H1 (cell line): Measurements from ENCODE around the gene ODF2L. TPM values are rescaled to one million over a fixed set of nuclear protein-coding genes. Genes with fewer than 3 reads are reported as not detected.

Experiments
- CTCF ChIA-PET: fragments of 300-600 bp; sonication (Branson Sonifier 250); formaldehyde crosslinking; loops from one replicate; lab custom pipeline; 2021; ENCODE audit not compliant: partially characterized antibody; lab: Charles Lee
- POLR2A ChIA-PET: fragments of 300-600 bp; sonication (Branson Sonifier 250); formaldehyde crosslinking; loops from one replicate; lab custom pipeline; 2021; ENCODE audit warnings: inconsistent platforms; ENCODE audit not compliant: partially characterized antibody; lab: Charles Lee
- DNase-seq, 2 experiments: peaks; one replicate each; pipeline versions ENCODE4 v3.0.0 to v3.0.0-alpha.2; 2010 to 2022; ENCODE audit warnings: low spot score in 2 of 2, low read depth in 1 of 2, mixed read lengths in 1 of 2
- FAIRE-seq: peaks from 2 replicates; lab custom pipeline; 2011; peaks lifted over from hg19 to GRCh38; lab: Jason Lieb, UNC
- H2AFZ ChIP-seq: 2 replicates; pipeline ENCODE4 v1.8.1; 2012; ENCODE audit warnings: low read length, inconsistent platforms
- H2AK5ac ChIP-seq: 2 replicates; pipeline ENCODE4 v1.6.1; 2013; ENCODE audit warnings: low read depth, low read length
- H2BK120ac ChIP-seq: replicated peaks from 2 replicates; pipeline ENCODE3; 2013; ENCODE audit warnings: low read depth, low read length, inconsistent platforms
- H2BK12ac ChIP-seq: 2 replicates; pipeline ENCODE4 v1.6.1; 2013; ENCODE audit warnings: low read depth, low read length
- H2BK15ac ChIP-seq: 2 replicates; pipeline ENCODE4 v1.6.1; 2013; ENCODE audit warnings: low read length
- H2BK20ac ChIP-seq: 2 replicates; pipeline ENCODE4 v1.6.1; 2013; ENCODE audit warnings: low read length
- H2BK5ac ChIP-seq: 2 replicates; pipeline ENCODE4 v1.6.1; 2013; ENCODE audit warnings: low read depth, low read length
- H3K14ac ChIP-seq: 2 replicates; pipeline ENCODE4 v1.6.1; 2013; ENCODE audit warnings: inconsistent platforms; ENCODE audit not compliant: insufficient read length
- H3K18ac ChIP-seq: 2 replicates; pipeline ENCODE4 v1.6.1; 2013; ENCODE audit warnings: low read length; ENCODE audit errors: extremely low read depth
- H3K23ac ChIP-seq: 2 replicates; pipeline ENCODE4 v1.6.1; 2013; ENCODE audit warnings: inconsistent platforms; ENCODE audit not compliant: insufficient read length
- H3K23me2 ChIP-seq: 2 replicates; pipeline ENCODE4 v1.6.1; 2013; ENCODE audit warnings: low read depth, low read length
- H3K27ac ChIP-seq: 2 replicates; pipeline ENCODE4 v1.6.1; 2011; ENCODE audit warnings: low read depth, low read length, inconsistent platforms
- H3K27me3 ChIP-seq, 4 experiments: replicated peaks in 1 of 4; 1 replicate in 1 of 4; 2 replicates in 3 of 4; pipeline versions ENCODE4 v1.6.1 to v1.8.1; 2011 to 2013; ENCODE audit warnings: low read length in 3 of 4, mild to moderate bottlenecking in 3 of 4, inconsistent platforms in 2 of 4, mixed read lengths in 2 of 4, moderate library complexity in 1 of 4; ENCODE audit not compliant: control insufficient read depth in 3 of 4, insufficient read depth in 3 of 4; ENCODE audit errors: extremely low read depth in 1 of 4
- H3K36me3 ChIP-seq, 4 experiments: 2 replicates each; pipeline versions ENCODE4 v1.6.1 to v1.8.1; 2011 to 2013; ENCODE audit warnings: mild to moderate bottlenecking in 4 of 4, low read length in 3 of 4, moderate library complexity in 2 of 4, control low read depth in 1 of 4, inconsistent platforms in 1 of 4; ENCODE audit not compliant: insufficient read depth in 4 of 4, control insufficient read depth in 2 of 4
- H3K4ac ChIP-seq: replicated peaks from 2 replicates; pipeline ENCODE3; 2013; ENCODE audit warnings: low read length, low read depth, mixed read lengths, inconsistent platforms; ENCODE audit not compliant: insufficient read length
- H3K4me1 ChIP-seq, 4 experiments: replicated peaks in 1 of 4; 1 replicate in 1 of 4; 2 replicates in 3 of 4; pipeline versions ENCODE4 v1.6.1 to v1.8.1; 2011 to 2013; ENCODE audit warnings: low read length in 3 of 4, inconsistent platforms in 2 of 4, mixed read lengths in 1 of 4; ENCODE audit not compliant: insufficient read depth in 4 of 4, control insufficient read depth in 3 of 4
- H3K4me2 ChIP-seq, 2 experiments: 2 replicates each; pipeline versions ENCODE4 v1.6.1 to v1.8.1; 2011 to 2013; ENCODE audit warnings: low read depth in 2 of 2, low read length in 2 of 2, control low read depth in 1 of 2, inconsistent platforms in 1 of 2, mild to moderate bottlenecking in 1 of 2; ENCODE audit not compliant: insufficient read depth in 1 of 2
- H3K4me3 ChIP-seq, 4 experiments: fragments of 200-600, 300-600 bp in 1 of 4; sonication (generic), shearing (Covaris generic), sonication (Bioruptor Twin) in 1 of 4; 2 replicates each; pipeline versions ENCODE4 v1.5.1 to v1.8.1; 2011 to 2016; ENCODE audit warnings: low read length in 4 of 4, low read depth in 3 of 4, control low read depth in 2 of 4, inconsistent platforms in 2 of 4, mild to moderate bottlenecking in 2 of 4, mixed read lengths in 1 of 4, moderate library complexity in 1 of 4; ENCODE audit not compliant: insufficient read depth in 2 of 4; ENCODE audit errors: extremely low read depth in 1 of 4
- H3K56ac ChIP-seq: replicated peaks from 2 replicates; pipeline ENCODE3; 2013; ENCODE audit warnings: low read depth, mild to moderate bottlenecking, mixed read lengths, low read length, inconsistent platforms; ENCODE audit not compliant: insufficient read length
- H3K79me1 ChIP-seq: 2 replicates; pipeline ENCODE4 v1.6.1; 2013; ENCODE audit warnings: low read depth, low read length, control low read depth
- H3K79me2 ChIP-seq, 2 experiments: 2 replicates each; pipeline versions ENCODE4 v1.6.1 to v1.8.1; 2012 to 2013; ENCODE audit warnings: low read length in 2 of 2, mild to moderate bottlenecking in 2 of 2, inconsistent platforms in 1 of 2; ENCODE audit not compliant: insufficient read depth in 2 of 2, control insufficient read depth in 1 of 2
- H3K9ac ChIP-seq, 4 experiments: replicated peaks in 1 of 4; 1 replicate in 1 of 4; 2 replicates in 3 of 4; pipeline versions ENCODE4 v1.6.1 to v1.8.1; 2011 to 2013; ENCODE audit warnings: low read depth in 3 of 4, low read length in 3 of 4, control low read depth in 2 of 4, mild to moderate bottlenecking in 2 of 4, moderate library complexity in 2 of 4, inconsistent platforms in 1 of 4; ENCODE audit errors: extremely low read depth in 1 of 4
- H3K9me3 ChIP-seq, 2 experiments: 2 replicates each; pipeline versions ENCODE4 v1.6.1 to v1.8.1; 2012 to 2013; ENCODE audit warnings: mild to moderate bottlenecking in 2 of 2, moderate library complexity in 2 of 2, control low read depth in 1 of 2, inconsistent platforms in 1 of 2, low read depth in 1 of 2, low read length in 1 of 2, mixed read lengths in 1 of 2; ENCODE audit not compliant: insufficient read depth in 2 of 2
- H4K20me1 ChIP-seq, 2 experiments: replicated peaks in 1 of 2; 2 replicates each; pipeline versions ENCODE3 to v1.8.1; 2011 to 2013; ENCODE audit warnings: inconsistent platforms in 2 of 2, low read length in 2 of 2, mild to moderate bottlenecking in 1 of 2; ENCODE audit not compliant: insufficient read depth in 2 of 2, control insufficient read depth in 1 of 2
- H4K5ac ChIP-seq: 2 replicates; pipeline ENCODE4 v1.6.1; 2013; ENCODE audit warnings: low read length, low read depth, mixed read lengths, inconsistent platforms; ENCODE audit not compliant: insufficient read length
- H4K8ac ChIP-seq: 2 replicates; pipeline ENCODE4 v1.8.0; 2013; ENCODE audit warnings: mild to moderate bottlenecking, moderate library complexity, low read length, inconsistent platforms; ENCODE audit not compliant: insufficient read depth; ENCODE audit errors: extremely low read depth
- H4K91ac ChIP-seq: replicated peaks from 2 replicates; pipeline ENCODE3; 2013; ENCODE audit warnings: low read length, mixed read lengths, inconsistent platforms; ENCODE audit not compliant: insufficient read length
- CBX8 ChIP-seq: fragments of 300-800, 300-1000 bp; sonication (generic); IDR thresholded peaks from 2 replicates; pipeline ENCODE4 v1.7.1; 2016; ENCODE audit warnings: low read depth, low read length, borderline replicate concordance
- HDAC2 ChIP-seq, 2 experiments: fragments of 300-600 bp in 1 of 2; sonication (generic) in 1 of 2; IDR thresholded peaks; 2 replicates each; pipeline ENCODE4 v1.6.1; 2011 to 2012; ENCODE audit warnings: low read depth in 2 of 2, low read length in 2 of 2, mild to moderate bottlenecking in 2 of 2, moderate library complexity in 2 of 2, borderline replicate concordance in 1 of 2, inconsistent platforms in 1 of 2
- JUN ChIP-seq: IDR thresholded peaks from 2 replicates; pipeline ENCODE4 v1.6.1; 2011; ENCODE audit warnings: low read depth, mild to moderate bottlenecking, improper control_type of control experiment, low read length
- JUND ChIP-seq: IDR thresholded peaks from 2 replicates; pipeline ENCODE4 v1.6.1; 2011; ENCODE audit warnings: mild to moderate bottlenecking, improper control_type of control experiment, low read length
- POU5F1 ChIP-seq: IDR thresholded peaks from 2 replicates; pipeline ENCODE4 v1.6.1; 2011; ENCODE audit warnings: low read depth, mild to moderate bottlenecking, low read length, moderate library complexity
- SP1 ChIP-seq: IDR thresholded peaks from 2 replicates; pipeline ENCODE4 v1.6.1; 2011; ENCODE audit warnings: low read depth, low read length
- TCF12 ChIP-seq: IDR thresholded peaks from 2 replicates; pipeline ENCODE4 v1.6.1; 2011; ENCODE audit warnings: low read depth, mild to moderate bottlenecking, low read length
- ZNF274 ChIP-seq: IDR thresholded peaks from 2 replicates; pipeline ENCODE4 v1.7.0; 2012; ENCODE audit warnings: low read length, borderline replicate concordance; ENCODE audit errors: extremely low read depth
- polyA plus RNA-seq, 7 experiments: library from polyadenylated mRNA; depleted of rRNA in 3 of 7; stranded (reverse) in 5 of 7; unstranded in 2 of 7; fragments of >200 nt in 5 of 7; fragments of 200-250 nt in 2 of 7; gene quantifications; 1 replicate in 5 of 7; 2 replicates in 1 of 7; 4 replicates in 1 of 7; pipeline versions ENCODE4 v1.2.1 to v1.2.3, GENCODE V29; 2011 to 2013; ENCODE audit warnings: missing spikeins in 2 of 7, mixed read lengths in 2 of 7
- total RNA-seq: library from RNA; stranded (reverse); fragmentation: NEBNext Ultra II Directional; extraction: Animal tissue kit (Norgen Biotek cat#: 25700); gene quantifications from 2 replicates; pipeline ENCODE4 v1.2.1, GENCODE V29; 2021
- TF ChIP-seq, protein P1 (sequence below): IDR thresholded peaks from 2 replicates; pipeline ENCODE4 v1.6.1; 2011; ENCODE audit warnings: low read length, improper control_type of control experiment

ODF2L gene
- total and polyA plus RNA-seq, 2 of the 8 experiments (the other 6 are each of a cell fraction or from before 2014, with no cell fraction given), result 3.2 to 27.1 TPM

- TF ChIP-seq POU5F1 (no peak), JUND (no peak), ZNF274 (no peak), JUN (no peak), HDAC2 (IDR thresholded peaks at IDR 0.05; ENCODE audit: borderline replicate concordance in 1 of 2, low read depth in 2 of 2, low read length in 2 of 2) (no peak), TCF12 (no peak), CBX8 (no peak), SP1 (no peak)
- TF ChIP-seq, protein P1, sequence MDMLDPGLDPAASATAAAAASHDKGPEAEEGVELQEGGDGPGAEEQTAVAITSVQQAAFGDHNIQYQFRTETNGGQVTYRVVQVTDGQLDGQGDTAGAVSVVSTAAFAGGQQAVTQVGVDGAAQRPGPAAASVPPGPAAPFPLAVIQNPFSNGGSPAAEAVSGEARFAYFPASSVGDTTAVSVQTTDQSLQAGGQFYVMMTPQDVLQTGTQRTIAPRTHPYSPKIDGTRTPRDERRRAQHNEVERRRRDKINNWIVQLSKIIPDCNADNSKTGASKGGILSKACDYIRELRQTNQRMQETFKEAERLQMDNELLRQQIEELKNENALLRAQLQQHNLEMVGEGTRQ, result no peak
- H3K9me3 ChIP-seq, result no peaks in the 10 kb centered on the region
- H4K91ac ChIP-seq, result no peak overlapping the region
- POLR2A ChIA-PET, result no interaction called here
- no peak overlapping the region for H3K4ac ChIP-seq
- no peak overlapping the region for H3K14ac ChIP-seq
- no peak overlapping the region for H2BK20ac ChIP-seq
- H3K56ac ChIP-seq, result no peak overlapping the region
- no peak overlapping the region for H2BK12ac ChIP-seq
- 0 out of 2 replicates have a peak, but pooled peaks cover 2% of the 10 kb centered on the region for H3K23me2 ChIP-seq
- no peak overlapping the region for H3K23ac ChIP-seq
- peaks cover 0 to 1% (median 0%) of the 10 kb centered on the region in 4 experiments; a peak in 1 of 7 replicates for H3K27me3 ChIP-seq
- H2BK5ac ChIP-seq, result no peak overlapping the region
- no peaks in the 10 kb centered on the region for H3K36me3 ChIP-seq
- H3K79me2 ChIP-seq, result no peaks in the 10 kb centered on the region
- H4K5ac ChIP-seq, result no peak overlapping the region
- no peak overlapping the region for H2BK15ac ChIP-seq
- H4K20me1 ChIP-seq, result no peaks in the 10 kb centered on the region
- no peaks in the 10 kb centered on the region for H3K4me1 ChIP-seq
- no peak overlapping the region for H3K4me3 ChIP-seq
- H2AFZ ChIP-seq, result no peak overlapping the region
- H3K9ac ChIP-seq, result no peak overlapping the region
- no peak overlapping the region for H2BK120ac ChIP-seq
- no peak overlapping the region for H2AK5ac ChIP-seq
- no peak overlapping the region for H4K8ac ChIP-seq
- no peak overlapping the region for H3K18ac ChIP-seq
- H3K27ac ChIP-seq, result no peak overlapping the region
- no peak overlapping the region for H3K4me2 ChIP-seq
- H3K79me1 ChIP-seq, result no peaks in the 10 kb centered on the region
- DNase-seq, result no peak
- no peak for FAIRE-seq
- CTCF ChIA-PET, result interaction anchor here (0.8 kb wide), 1 partner anchor 78 kb away, joined by 3 read pairs; no protein-coding TSS in a partner anchor
These were observed 70.9 kb downstream of the ODF2L start for GRCh38 chr1:86325264-86325663.
